ENCODE data around the gene FABP1.

DNA sequence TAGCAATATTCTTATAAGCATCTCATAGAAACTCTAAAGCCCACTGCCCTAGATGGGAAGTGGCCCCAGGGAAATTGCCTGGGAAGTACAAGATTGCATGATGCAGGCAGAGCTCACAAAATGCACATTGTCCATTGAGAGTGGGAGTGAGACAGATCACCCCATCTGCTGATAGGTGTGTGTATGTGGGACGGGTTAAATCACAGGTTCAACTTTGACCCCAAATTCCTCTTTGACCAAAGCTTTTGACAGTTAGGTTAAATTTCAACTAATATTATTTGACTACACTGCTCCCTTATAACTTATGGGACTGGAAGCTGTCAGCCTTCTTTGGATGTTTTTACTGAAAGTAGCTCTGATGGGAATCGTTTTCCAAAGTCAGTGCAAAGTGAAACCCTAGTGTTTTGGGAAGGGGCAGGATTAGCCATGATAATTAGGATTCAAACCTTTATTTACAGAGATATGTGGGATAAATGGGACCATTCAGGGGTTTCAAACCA, 11.4 kb upstream of the FABP1 start:
- TF ChIP-seq, protein P1, sequence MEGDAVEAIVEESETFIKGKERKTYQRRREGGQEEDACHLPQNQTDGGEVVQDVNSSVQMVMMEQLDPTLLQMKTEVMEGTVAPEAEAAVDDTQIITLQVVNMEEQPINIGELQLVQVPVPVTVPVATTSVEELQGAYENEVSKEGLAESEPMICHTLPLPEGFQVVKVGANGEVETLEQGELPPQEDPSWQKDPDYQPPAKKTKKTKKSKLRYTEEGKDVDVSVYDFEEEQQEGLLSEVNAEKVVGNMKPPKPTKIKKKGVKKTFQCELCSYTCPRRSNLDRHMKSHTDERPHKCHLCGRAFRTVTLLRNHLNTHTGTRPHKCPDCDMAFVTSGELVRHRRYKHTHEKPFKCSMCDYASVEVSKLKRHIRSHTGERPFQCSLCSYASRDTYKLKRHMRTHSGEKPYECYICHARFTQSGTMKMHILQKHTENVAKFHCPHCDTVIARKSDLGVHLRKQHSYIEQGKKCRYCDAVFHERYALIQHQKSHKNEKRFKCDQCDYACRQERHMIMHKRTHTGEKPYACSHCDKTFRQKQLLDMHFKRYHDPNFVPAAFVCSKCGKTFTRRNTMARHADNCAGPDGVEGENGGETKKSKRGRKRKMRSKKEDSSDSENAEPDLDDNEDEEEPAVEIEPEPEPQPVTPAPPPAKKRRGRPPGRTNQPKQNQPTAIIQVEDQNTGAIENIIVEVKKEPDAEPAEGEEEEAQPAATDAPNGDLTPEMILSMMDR (IDR thresholded peaks at IDR 0.05), result no peak
- TF ChIP-seq POLR2A (IDR thresholded peaks at IDR 0.05) (no peak), EP300 (IDR thresholded peaks at IDR 0.05) (no peak)
